Liver (tissue), 3 donors: Measurements from ENCODE around the gene KRTAP10-2.

Experiments
- ATF3 ChIP-seq: IDR thresholded peaks from 2 replicates; pipeline ENCODE4 v1.6.1; 2016; ENCODE audit warnings: antibody characterized with exemption
- CTCF ChIP-seq: fragments of 150-350 bp; IDR thresholded peaks from 2 replicates; pipeline ENCODE4 v1.5.1; 2017; ENCODE audit warnings: improper control_type of control experiment, low read depth, low read length; ENCODE audit not compliant: missing input control
- MAX ChIP-seq: IDR thresholded peaks from 2 replicates; pipeline ENCODE4 v1.6.1; 2016; ENCODE audit warnings: antibody characterized with exemption
- NR2F2 ChIP-seq: IDR thresholded peaks from 2 replicates; pipeline ENCODE4 v1.6.1; 2016; ENCODE audit warnings: antibody characterized with exemption
- RAD21 ChIP-seq, 2 donors: IDR thresholded peaks; 2 replicates each; pipeline ENCODE4 v1.6.1; 2016; ENCODE audit warnings: antibody characterized with exemption in 2 of 2, mild to moderate bottlenecking in 2 of 2
- REST ChIP-seq: IDR thresholded peaks from 2 replicates; pipeline ENCODE4 v1.6.1; 2016; ENCODE audit warnings: antibody characterized with exemption, mild to moderate bottlenecking
- RXRA ChIP-seq, 2 donors: IDR thresholded peaks; 2 replicates each; pipeline ENCODE4 v1.6.1; 2017 to 2018; ENCODE audit warnings: antibody characterized with exemption in 2 of 2, mild to moderate bottlenecking in 1 of 2
- SP1 ChIP-seq: IDR thresholded peaks from 2 replicates; pipeline ENCODE4 v1.6.1; 2018; ENCODE audit warnings: antibody characterized with exemption, mild to moderate bottlenecking
- YY1 ChIP-seq: IDR thresholded peaks from 2 replicates; pipeline ENCODE4 v1.6.1; 2016; ENCODE audit warnings: antibody characterized with exemption, mild to moderate bottlenecking
- donor health status: healthy.
- donor health status: healthy.

GRCh38 chr21:44516828-44517174, 34.5 kb downstream of the KRTAP10-2 start:
- TF ChIP-seq CTCF (no peak), MAX (no peak), RXRA (IDR thresholded peaks at IDR 0.05) (no peak), SP1 (no peak), RAD21 (IDR thresholded peaks at IDR 0.05) (no peak), YY1 (no peak), NR2F2 (no peak), ATF3 (no peak), REST (no peak)
